SIG-M5 treated with dmso at 0.1 percent for 504 hours (cell line): ENCODE results near the gene MEI1.
A peak's percentile ranks its signal among the peaks of the same experiment; 100 is the strongest.

ENCODE experiments used
- DNase-seq: peaks from one replicate; lab custom pipeline; 2025; ENCODE audit not compliant: unreplicated experiment; lab: John Stamatoyannopoulos, UW

MEI1 gene

GRCh38 chr22:41742918-41743317 lies 43.6 kb downstream of the MEI1 start:
- DNase-seq = no peak

- no peak for DNase-seq
Measured at GRCh38 chr22:41745968-41746367, 46.7 kb downstream of the MEI1 start.

GRCh38 chr22:41746567-41747400 lies 47.5 kb downstream of the MEI1 start:
- DNase-seq = peak; percentile 54

GRCh38 chr22:41752011-41752970 lies 53.0 kb downstream of the MEI1 start:
- DNase-seq = no peak

GRCh38 chr22:41753984-41754383 lies 54.7 kb downstream of the MEI1 start:
- no peak for DNase-seq

GRCh38 chr22:41757502-41757901 lies 58.2 kb downstream of the MEI1 start:
- no peak for DNase-seq

GRCh38 chr22:41758231-41758630 lies 58.9 kb downstream of the MEI1 start:
- no peak for DNase-seq

- DNase-seq = peak; percentile 22
Measured at GRCh38 chr22:41762980-41763779, 63.9 kb downstream of the MEI1 start.

GRCh38 chr22:41766476-41766875 lies 67.2 kb downstream of the MEI1 start:
- DNase-seq = no peak

- DNase-seq = peak; percentile 56
Measured at GRCh38 chr22:41768430-41768829, 69.1 kb downstream of the MEI1 start.

- no peak for DNase-seq
Measured at GRCh38 chr22:41770715-41771468, 71.6 kb downstream of the MEI1 start.

GRCh38 chr22:41772198-41772597 lies 72.9 kb downstream of the MEI1 start:
- no peak for DNase-seq

GRCh38 chr22:41772645-41773044 lies 73.3 kb downstream of the MEI1 start:
- no peak for DNase-seq

GRCh38 chr22:41775338-41775737 lies 76.0 kb downstream of the MEI1 start:
- DNase-seq = no peak

- no peak for DNase-seq
Measured at GRCh38 chr22:41775976-41776375, 76.7 kb downstream of the MEI1 start.

- no peak for DNase-seq
Measured at GRCh38 chr22:41776381-41776780, 77.1 kb downstream of the MEI1 start.

GRCh38 chr22:41777749-41778425 lies 78.6 kb downstream of the MEI1 start:
- DNase-seq = peak; percentile 47

GRCh38 chr22:41779929-41780505 lies 80.7 kb downstream of the MEI1 start:
- no peak for DNase-seq

- DNase-seq = peak; percentile 88
Measured at GRCh38 chr22:41780746-41781505, 81.6 kb downstream of the MEI1 start.
